Neuronal stem cell (in vitro differentiated cells): ENCODE data around the gene IGFL2.
"Not testable (repeated sequence)": the region's sequence is repeated elsewhere in the genome, so short reads cannot be mapped to it uniquely, and the experiment has no call there.

Experiments
- DNase-seq: peaks from one replicate; pipeline ENCODE4 v3.0.0-alpha.2; 2013; ENCODE audit warnings: low spot score
- H2AFZ ChIP-seq: one replicate; pipeline ENCODE4 v1.6.1; 2013; ENCODE audit warnings: mild to moderate bottlenecking, low read length, inconsistent platforms
- H2AK5ac ChIP-seq: 2 replicates; pipeline ENCODE4 v1.6.1; 2013; ENCODE audit warnings: low read depth, mild to moderate bottlenecking, inconsistent platforms, low read length, moderate library complexity, mixed read lengths
- H2BK120ac ChIP-seq: 2 replicates; pipeline ENCODE4 v1.6.1; 2013; ENCODE audit warnings: low read depth, mild to moderate bottlenecking, inconsistent platforms, low read length, moderate library complexity, mixed read lengths
- H2BK12ac ChIP-seq: one replicate; pipeline ENCODE4 v1.6.1; 2013; ENCODE audit warnings: low read length, inconsistent platforms
- H2BK15ac ChIP-seq: 2 replicates; pipeline ENCODE4 v1.6.1; 2013; ENCODE audit warnings: mild to moderate bottlenecking, low read length, inconsistent platforms, mixed read lengths
- H2BK5ac ChIP-seq: one replicate; pipeline ENCODE4 v1.6.1; 2013; ENCODE audit warnings: inconsistent platforms, mild to moderate bottlenecking, low read length, moderate library complexity
- H3K14ac ChIP-seq: one replicate; pipeline ENCODE4 v1.6.1; 2013; ENCODE audit warnings: low read length, inconsistent platforms
- H3K18ac ChIP-seq: 2 replicates; pipeline ENCODE4 v1.6.1; 2013; ENCODE audit warnings: low read length, inconsistent platforms
- H3K23ac ChIP-seq: 2 replicates; pipeline ENCODE4 v1.6.1; 2013; ENCODE audit warnings: low read depth, mild to moderate bottlenecking, mixed read lengths, low read length, inconsistent platforms; ENCODE audit not compliant: poor library complexity
- H3K27ac ChIP-seq: replicated peaks from 3 replicates; pipeline ENCODE4 v1.5.1; 2013; ENCODE audit warnings: low read length, inconsistent platforms
- H3K27me3 ChIP-seq, 3 experiments: 2 replicates each; pipeline ENCODE4 v1.6.1; 2013; ENCODE audit warnings: low read length in 3 of 3, mild to moderate bottlenecking in 2 of 3, inconsistent platforms in 1 of 3, low read depth in 1 of 3, mixed read lengths in 1 of 3, moderate library complexity in 1 of 3; ENCODE audit not compliant: control insufficient read depth in 3 of 3, insufficient read depth in 3 of 3
- H3K36me3 ChIP-seq, 2 donors: replicated peaks in 1 of 2; 2 replicates each; pipeline ENCODE4 v1.6.1; 2013; ENCODE audit warnings: low read length in 2 of 2; ENCODE audit not compliant: control insufficient read depth in 2 of 2, insufficient read depth in 2 of 2
- H3K4ac ChIP-seq: 2 replicates; pipeline ENCODE4 v1.6.1; 2013; ENCODE audit warnings: inconsistent platforms, mild to moderate bottlenecking, low read length, moderate library complexity
- H3K4me1 ChIP-seq, 2 donors: 1 replicate in 1 of 2; 2 replicates in 1 of 2; pipeline ENCODE4 v1.6.1; 2013; ENCODE audit warnings: low read length in 2 of 2, low read depth in 1 of 2; ENCODE audit not compliant: control insufficient read depth in 2 of 2, insufficient read depth in 1 of 2
- H3K4me2 ChIP-seq: one replicate; pipeline ENCODE4 v1.6.1; 2013; ENCODE audit warnings: mild to moderate bottlenecking, low read length, inconsistent platforms; ENCODE audit not compliant: insufficient read depth, poor library complexity, severe bottlenecking
- H3K4me3 ChIP-seq, 2 donors: 2 replicates each; pipeline ENCODE4 v1.5.1; 2013; ENCODE audit warnings: low read length in 2 of 2, mild to moderate bottlenecking in 2 of 2, inconsistent platforms in 1 of 2, moderate library complexity in 1 of 2
- H3K79me1 ChIP-seq: one replicate; pipeline ENCODE4 v1.6.1; 2013; ENCODE audit warnings: low read depth, mild to moderate bottlenecking, inconsistent platforms, low read length, moderate library complexity
- H3K9ac ChIP-seq: one replicate; pipeline ENCODE4 v1.6.1; 2013; ENCODE audit warnings: mild to moderate bottlenecking, low read depth, low read length, inconsistent platforms; ENCODE audit not compliant: poor library complexity
- H3K9me3 ChIP-seq, 2 donors: replicated peaks in 1 of 2; 2 replicates each; pipeline versions ENCODE3 to v1.6.1; 2013; ENCODE audit warnings: low read length in 2 of 2, mild to moderate bottlenecking in 2 of 2, inconsistent platforms in 1 of 2, low read depth in 1 of 2, mixed read lengths in 1 of 2, moderate library complexity in 1 of 2; ENCODE audit not compliant: control insufficient read depth in 2 of 2, insufficient read depth in 1 of 2
- H4K8ac ChIP-seq: one replicate; pipeline ENCODE4 v1.6.1; 2013; ENCODE audit warnings: low read depth, mild to moderate bottlenecking, inconsistent platforms, low read length, moderate library complexity
- H4K91ac ChIP-seq: one replicate; pipeline ENCODE4 v1.6.1; 2013; ENCODE audit warnings: low read length, low read depth, mild to moderate bottlenecking, inconsistent platforms; ENCODE audit not compliant: poor library complexity
- WGBS, 2 donors: extraction: QIAGEN DNeasy Blood & Tissue Kit; methylation state at CpG; one replicate each; pipeline ENCODE4 v1.1.7; 2013; ENCODE audit warnings: missing lambda C conversion rate in 2 of 2, mixed read lengths in 1 of 2; ENCODE audit not compliant: insufficient read length in 2 of 2, insufficient replicate concordance in 1 of 2; ENCODE audit errors: extremely low coverage in 2 of 2; 5-methylcytosine and 5-hydroxymethylcytosine counted together

Gene IGFL2

GRCh38 chr19:46207858-46208257, 59.8 kb downstream of the IGFL2 start:
- H2BK15ac ChIP-seq, H2BK5ac ChIP-seq, H3K4me1 ChIP-seq, H3K4me3 ChIP-seq, H3K4ac ChIP-seq, H3K27ac ChIP-seq, H3K4me2 ChIP-seq, H3K23ac ChIP-seq, H3K14ac ChIP-seq, H3K9ac ChIP-seq, H2BK12ac ChIP-seq, H4K91ac ChIP-seq, DNase-seq, H2AFZ ChIP-seq, H2BK120ac ChIP-seq, H3K79me1 ChIP-seq, H3K9me3 ChIP-seq, H4K8ac ChIP-seq, H2AK5ac ChIP-seq, H3K18ac ChIP-seq, H3K36me3 ChIP-seq: not testable (repeated sequence)
- H3K27me3 ChIP-seq, result peaks cover 0 to 20% (median 0%) of the 10 kb centered on the region in 3 experiments
- whole genome bisulfite sequencing, 2 donors, result no CpG with 5 or more reads among the region's 8 CpGs

- Histone ChIP-seq H3K4ac (no peak overlapping the region), H2AFZ (no peak overlapping the region), H2BK5ac (no peak overlapping the region), H3K27me3 (peaks cover 0 to 22% (median 0%) of the 10 kb centered on the region in 3 experiments), H3K4me1 (peaks cover 0 to 3% of the 10 kb centered on the region in 2 donors), H2BK12ac (no peak overlapping the region), H3K23ac (no peak overlapping the region), H2BK15ac (no peak overlapping the region), H3K9ac (no peak overlapping the region), H3K36me3 (no peaks in the 10 kb centered on the region), H3K14ac (no peak overlapping the region), H3K4me2 (no peak overlapping the region), H3K79me1 (no peaks in the 10 kb centered on the region), H3K4me3 (no peak overlapping the region), H2AK5ac (no peak overlapping the region), H4K91ac (no peak overlapping the region), H4K8ac (no peak overlapping the region), H3K9me3 (peaks cover 0 to 2% of the 10 kb centered on the region in 2 donors), H3K27ac (no peak overlapping the region), H3K18ac (peak overlapping the region; percentile 68), H2BK120ac (no peak overlapping the region)
- DNase-seq, result no peak
- no CpG with 5 or more reads among the region's 3 CpGs for WGBS, 2 donors
Measured at GRCh38 chr19:46209051-46209450, 61.0 kb downstream of the IGFL2 start.

- no peak overlapping the region for H2AFZ ChIP-seq
- no peak overlapping the region for H3K9ac ChIP-seq
- H2BK12ac ChIP-seq, result no peak overlapping the region
- H3K27ac ChIP-seq, result no peak overlapping the region
- H3K4me3 ChIP-seq, result no peak overlapping the region
- no peak overlapping the region for H3K18ac ChIP-seq
- no peak overlapping the region for H2AK5ac ChIP-seq
- H3K9me3 ChIP-seq, result peaks cover 0 to 2% of the 10 kb centered on the region in 2 donors
- WGBS, 2 donors, result no CpG with 5 or more reads among the region's 1 CpG
- no peak for DNase-seq
- no peaks in the 10 kb centered on the region for H3K36me3 ChIP-seq
- H4K91ac ChIP-seq, result no peak overlapping the region
- no peak overlapping the region for H3K14ac ChIP-seq
- H3K4me2 ChIP-seq, result no peak overlapping the region
- no peak overlapping the region for H4K8ac ChIP-seq
- peaks cover 0 to 3% of the 10 kb centered on the region in 2 donors for H3K4me1 ChIP-seq
- no peak overlapping the region for H3K4ac ChIP-seq
- H2BK120ac ChIP-seq, result no peak overlapping the region
- no peak overlapping the region for H2BK15ac ChIP-seq
- H3K23ac ChIP-seq, result no peak overlapping the region
- no peak overlapping the region for H2BK5ac ChIP-seq
- no peaks in the 10 kb centered on the region for H3K79me1 ChIP-seq
- peaks cover 0 to 22% (median 0%) of the 10 kb centered on the region in 3 experiments for H3K27me3 ChIP-seq
Measured at GRCh38 chr19:46209472-46209871, 61.4 kb downstream of the IGFL2 start.

- H3K18ac ChIP-seq, result peak overlapping the region; percentile 11
- no peak overlapping the region for H3K4ac ChIP-seq
- peaks cover 0 to 2% of the 10 kb centered on the region in 2 donors for H3K9me3 ChIP-seq
- no peak overlapping the region for H2BK15ac ChIP-seq
- H2BK5ac ChIP-seq, result no peak overlapping the region
- no peaks in the 10 kb centered on the region for H3K36me3 ChIP-seq
- H4K8ac ChIP-seq, result no peak overlapping the region
- H3K14ac ChIP-seq, result no peak overlapping the region
- peaks cover 0 to 22% (median 0%) of the 10 kb centered on the region in 3 experiments for H3K27me3 ChIP-seq
- no peak overlapping the region for H4K91ac ChIP-seq
- H2AK5ac ChIP-seq, result no peak overlapping the region
- no peak for DNase-seq
- no CpG with 5 or more reads among the region's 1 CpG for WGBS, 2 donors
- H3K4me1 ChIP-seq, result peaks cover 0 to 3% of the 10 kb centered on the region in 2 donors
- no peak overlapping the region for H2AFZ ChIP-seq
- no peak overlapping the region for H3K23ac ChIP-seq
- no peak overlapping the region for H3K4me2 ChIP-seq
- no peak overlapping the region for H2BK12ac ChIP-seq
- H3K4me3 ChIP-seq, result no peak overlapping the region
- no peak overlapping the region for H2BK120ac ChIP-seq
- H3K79me1 ChIP-seq, result no peaks in the 10 kb centered on the region
- H3K27ac ChIP-seq, result no peak overlapping the region
- no peak overlapping the region for H3K9ac ChIP-seq
Measured at GRCh38 chr19:46210669-46211068, 62.6 kb downstream of the IGFL2 start.
